PFSK-1 (cell line): ENCODE data around the gene FAM50B.

Experiments used
- FOXP2 ChIP-seq: optimal IDR thresholded peaks from 2 replicates; pipeline ENCODE3; 2011; ENCODE audit warnings: borderline replicate concordance, control low read depth, inconsistent platforms; ENCODE audit not compliant: insufficient read depth; ENCODE audit errors: extremely low read length, extremely low read depth
- POLR2AphosphoS5 ChIP-seq: IDR thresholded peaks from 2 replicates; pipeline ENCODE4 v1.6.1; 2012; ENCODE audit warnings: low read depth, mild to moderate bottlenecking, control low read depth, low read length, moderate library complexity
- SIN3A ChIP-seq: IDR thresholded peaks from 2 replicates; pipeline ENCODE4 v1.6.1; 2012; ENCODE audit warnings: mild to moderate bottlenecking, low read length, moderate library complexity, borderline replicate concordance; ENCODE audit not compliant: insufficient read depth
- TAF1 ChIP-seq: IDR thresholded peaks from 2 replicates; pipeline ENCODE4 v1.6.1; 2012; ENCODE audit warnings: low read length, control low read depth, borderline replicate concordance; ENCODE audit not compliant: insufficient read depth
- TF ChIP-seq, protein P1 (sequence below), 2 experiments: IDR thresholded peaks; 2 replicates each; pipeline versions ENCODE4 v1.6.1 to v1.8.0; 2011 to 2012; ENCODE audit warnings: low read depth in 2 of 2, low read length in 2 of 2, control low read depth in 1 of 2, inconsistent platforms in 1 of 2, mild to moderate bottlenecking in 1 of 2, moderate library complexity in 1 of 2; ENCODE audit not compliant: insufficient read depth in 1 of 2

FAM50B gene

DNA sequence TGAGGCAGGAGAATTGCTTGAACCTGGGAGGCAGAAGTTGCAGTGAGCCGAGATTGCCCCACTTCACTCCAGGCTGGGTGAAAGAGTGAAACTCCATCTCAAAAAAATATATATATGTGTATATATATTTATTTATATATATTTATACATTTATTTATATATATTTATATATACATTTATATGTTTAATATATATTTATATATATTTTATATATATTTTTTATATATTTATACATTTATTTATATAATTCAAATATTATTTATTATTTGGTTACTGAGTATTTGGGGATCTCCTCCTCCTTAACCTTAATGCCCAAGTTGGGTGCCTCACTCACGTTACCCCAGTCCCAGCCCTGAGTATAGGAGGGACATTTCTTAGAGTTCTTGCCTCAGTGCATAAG lies 2.7 kb downstream of the FAM50B start:
- TF ChIP-seq SIN3A (no peak), TAF1 (no peak), FOXP2 (no peak), POLR2AphosphoS5 (no peak)
- TF ChIP-seq, protein P1, sequence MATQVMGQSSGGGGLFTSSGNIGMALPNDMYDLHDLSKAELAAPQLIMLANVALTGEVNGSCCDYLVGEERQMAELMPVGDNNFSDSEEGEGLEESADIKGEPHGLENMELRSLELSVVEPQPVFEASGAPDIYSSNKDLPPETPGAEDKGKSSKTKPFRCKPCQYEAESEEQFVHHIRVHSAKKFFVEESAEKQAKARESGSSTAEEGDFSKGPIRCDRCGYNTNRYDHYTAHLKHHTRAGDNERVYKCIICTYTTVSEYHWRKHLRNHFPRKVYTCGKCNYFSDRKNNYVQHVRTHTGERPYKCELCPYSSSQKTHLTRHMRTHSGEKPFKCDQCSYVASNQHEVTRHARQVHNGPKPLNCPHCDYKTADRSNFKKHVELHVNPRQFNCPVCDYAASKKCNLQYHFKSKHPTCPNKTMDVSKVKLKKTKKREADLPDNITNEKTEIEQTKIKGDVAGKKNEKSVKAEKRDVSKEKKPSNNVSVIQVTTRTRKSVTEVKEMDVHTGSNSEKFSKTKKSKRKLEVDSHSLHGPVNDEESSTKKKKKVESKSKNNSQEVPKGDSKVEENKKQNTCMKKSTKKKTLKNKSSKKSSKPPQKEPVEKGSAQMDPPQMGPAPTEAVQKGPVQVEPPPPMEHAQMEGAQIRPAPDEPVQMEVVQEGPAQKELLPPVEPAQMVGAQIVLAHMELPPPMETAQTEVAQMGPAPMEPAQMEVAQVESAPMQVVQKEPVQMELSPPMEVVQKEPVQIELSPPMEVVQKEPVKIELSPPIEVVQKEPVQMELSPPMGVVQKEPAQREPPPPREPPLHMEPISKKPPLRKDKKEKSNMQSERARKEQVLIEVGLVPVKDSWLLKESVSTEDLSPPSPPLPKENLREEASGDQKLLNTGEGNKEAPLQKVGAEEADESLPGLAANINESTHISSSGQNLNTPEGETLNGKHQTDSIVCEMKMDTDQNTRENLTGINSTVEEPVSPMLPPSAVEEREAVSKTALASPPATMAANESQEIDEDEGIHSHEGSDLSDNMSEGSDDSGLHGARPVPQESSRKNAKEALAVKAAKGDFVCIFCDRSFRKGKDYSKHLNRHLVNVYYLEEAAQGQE (IDR thresholded peaks at IDR 0.05; ENCODE audit: insufficient read depth in 1 of 2, low read depth in 2 of 2, low read length in 2 of 2): no peak

DNA sequence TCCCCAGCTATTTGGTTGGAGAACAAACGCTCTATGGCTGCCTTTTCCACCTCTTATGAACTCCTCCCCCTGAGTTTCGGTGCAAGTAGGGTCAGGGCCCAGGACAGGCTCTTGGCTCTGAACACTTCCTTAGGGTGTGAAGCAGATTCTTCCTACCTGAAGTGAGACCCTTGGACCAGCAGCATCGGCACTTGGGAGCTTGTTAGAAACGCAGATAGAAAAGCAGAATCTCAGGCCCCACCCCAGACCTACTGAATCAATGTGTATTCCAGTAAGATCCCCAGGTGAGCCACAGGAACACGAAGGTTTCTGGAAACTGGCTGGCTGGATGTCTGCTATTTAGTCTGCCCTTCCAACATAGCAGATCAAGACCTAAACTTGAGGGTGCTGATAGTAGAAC lies 3.2 kb downstream of the FAM50B start:
- TF ChIP-seq, protein P1 (IDR thresholded peaks at IDR 0.05; ENCODE audit: insufficient read depth in 1 of 2, low read depth in 2 of 2, low read length in 2 of 2): no peak
- TF ChIP-seq POLR2AphosphoS5 (no peak), SIN3A (no peak), FOXP2 (no peak), TAF1 (no peak)

DNA sequence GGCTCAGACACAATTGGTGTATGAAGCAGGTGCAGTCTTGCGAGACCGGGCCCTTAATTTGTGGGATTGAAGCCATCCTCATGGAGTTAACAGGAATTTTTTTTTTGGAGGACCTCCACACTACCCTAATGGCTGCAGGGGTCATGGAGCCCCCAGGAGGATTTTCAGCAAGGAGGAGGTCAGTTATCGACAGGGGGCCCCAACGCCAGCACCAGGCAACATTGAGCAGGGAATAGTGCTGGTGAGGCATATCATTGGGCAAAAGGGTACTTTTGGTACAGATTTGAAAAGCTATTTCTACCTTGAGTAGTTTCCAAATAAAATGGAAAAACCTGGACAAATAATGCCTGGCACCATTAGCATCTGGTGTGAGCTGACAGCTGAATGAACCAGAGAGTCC lies 6.7 kb downstream of the FAM50B start:
- TF ChIP-seq TAF1 (no peak), POLR2AphosphoS5 (no peak), SIN3A (no peak), FOXP2 (no peak)
- TF ChIP-seq, protein P1 (IDR thresholded peaks at IDR 0.05; ENCODE audit: insufficient read depth in 1 of 2, low read depth in 2 of 2, low read length in 2 of 2): no peak

DNA sequence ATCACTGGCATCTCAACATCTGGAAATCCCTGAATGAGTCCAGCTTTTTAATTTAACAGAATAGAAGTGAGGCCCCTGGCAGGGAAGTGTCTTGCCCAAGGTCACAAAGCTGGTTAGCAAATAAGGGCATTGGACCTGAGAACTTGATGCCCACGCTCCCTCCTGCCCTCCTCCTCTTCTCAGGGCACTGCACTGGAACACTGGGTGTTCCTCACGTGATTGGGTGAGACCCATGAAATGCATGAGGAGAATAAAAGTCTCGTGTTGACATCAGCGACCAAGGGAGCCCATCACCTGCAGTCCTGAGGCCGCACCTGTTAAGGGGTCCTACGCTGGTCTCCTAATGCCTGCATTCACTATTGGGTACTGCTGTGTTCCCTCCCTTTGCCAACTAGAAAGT lies 7.4 kb downstream of the FAM50B start:
- TF ChIP-seq TAF1 (no peak), FOXP2 (no peak), SIN3A (no peak)
- TF ChIP-seq, protein P1 (IDR thresholded peaks at IDR 0.05; ENCODE audit: insufficient read depth in 1 of 2, low read depth in 2 of 2, low read length in 2 of 2): no peak
